H9 (cell line): Measurements from ENCODE around the gene MYOF. TPM values are rescaled to one million over a fixed set of nuclear protein-coding genes. Genes with fewer than 3 reads are reported as not detected.
"Not testable (repeated sequence)": the region's sequence is repeated elsewhere in the genome, so short reads cannot be mapped to it uniquely, and the experiment has no call there.

ENCODE experiments used
- DNase-seq: peaks from one replicate; pipeline ENCODE4 v3.0.0-alpha.2; 2017
- H2AFZ ChIP-seq: one replicate; pipeline ENCODE4 v1.6.1; 2013; ENCODE audit warnings: mild to moderate bottlenecking, low read length, control low read depth, moderate library complexity
- H2AK5ac ChIP-seq: 2 replicates; pipeline ENCODE4 v1.6.1; 2013; ENCODE audit warnings: low read length, control low read depth, mixed read lengths; ENCODE audit not compliant: insufficient read length
- H2BK120ac ChIP-seq: one replicate; pipeline ENCODE4 v1.6.1; 2013; ENCODE audit warnings: low read depth, mild to moderate bottlenecking, low read length, control low read depth, inconsistent platforms; ENCODE audit not compliant: poor library complexity, severe bottlenecking
- H2BK12ac ChIP-seq: 2 replicates; pipeline ENCODE4 v1.6.1; 2013; ENCODE audit warnings: low read length, control low read depth, mixed read lengths, low read depth; ENCODE audit not compliant: insufficient read length
- H2BK15ac ChIP-seq: 2 replicates; pipeline ENCODE4 v1.6.1; 2013; ENCODE audit warnings: low read depth, low read length, control low read depth
- H2BK20ac ChIP-seq: one replicate; pipeline ENCODE4 v1.6.1; 2013; ENCODE audit warnings: low read depth, mild to moderate bottlenecking, low read length, control low read depth, inconsistent platforms; ENCODE audit not compliant: poor library complexity, severe bottlenecking
- H2BK5ac ChIP-seq: 2 replicates; pipeline ENCODE4 v1.6.1; 2013; ENCODE audit warnings: low read length, control low read depth, mixed read lengths; ENCODE audit not compliant: insufficient read length
- H3K14ac ChIP-seq: 2 replicates; pipeline ENCODE4 v1.6.1; 2013; ENCODE audit warnings: low read length, control low read depth; ENCODE audit not compliant: insufficient read depth
- H3K18ac ChIP-seq: 2 replicates; pipeline ENCODE4 v1.6.1; 2013; ENCODE audit warnings: low read depth, mild to moderate bottlenecking, mixed read lengths, low read length, control low read depth; ENCODE audit not compliant: insufficient read length
- H3K23ac ChIP-seq: 2 replicates; pipeline ENCODE4 v1.6.1; 2013; ENCODE audit warnings: low read length, control low read depth, mixed read lengths, low read depth; ENCODE audit not compliant: insufficient read length
- H3K23me2 ChIP-seq: 2 replicates; pipeline ENCODE4 v1.6.1; 2013; ENCODE audit warnings: low read depth, mild to moderate bottlenecking, mixed read lengths, low read length, control low read depth; ENCODE audit not compliant: insufficient read length, poor library complexity, severe bottlenecking
- H3K27ac ChIP-seq: 2 replicates; pipeline ENCODE4 v1.5.1; 2013; ENCODE audit warnings: low read length, control low read depth, mixed read lengths, low read depth; ENCODE audit not compliant: insufficient read length
- H3K27me3 ChIP-seq: 2 replicates; pipeline ENCODE4 v1.6.1; 2013; ENCODE audit warnings: low read length, control low read depth, inconsistent platforms; ENCODE audit not compliant: insufficient read depth
- H3K4ac ChIP-seq: 2 replicates; pipeline ENCODE4 v1.6.1; 2013; ENCODE audit warnings: low read depth, mild to moderate bottlenecking, control low read depth, inconsistent platforms, low read length, moderate library complexity
- H3K4me1 ChIP-seq: 2 replicates; pipeline ENCODE4 v1.6.1; 2013; ENCODE audit warnings: low read length, control low read depth, inconsistent platforms; ENCODE audit not compliant: insufficient read depth
- H3K4me2 ChIP-seq: 2 replicates; pipeline ENCODE4 v1.6.1; 2013; ENCODE audit warnings: low read length, control low read depth, mixed read lengths; ENCODE audit not compliant: insufficient read length, insufficient read depth
- H3K56ac ChIP-seq: 2 replicates; pipeline ENCODE4 v1.6.1; 2013; ENCODE audit warnings: low read depth, mild to moderate bottlenecking, mixed read lengths, low read length, control low read depth; ENCODE audit not compliant: insufficient read length
- H3K79me1 ChIP-seq: 2 replicates; pipeline ENCODE4 v1.6.1; 2013; ENCODE audit warnings: low read depth, mild to moderate bottlenecking, moderate library complexity, low read length, control low read depth, inconsistent platforms; ENCODE audit not compliant: insufficient read depth, poor library complexity, severe bottlenecking
- H3K79me2 ChIP-seq: 2 replicates; pipeline ENCODE4 v1.6.1; 2013; ENCODE audit warnings: low read length, control low read depth, inconsistent platforms; ENCODE audit not compliant: insufficient read depth
- H3K9ac ChIP-seq: 2 replicates; pipeline ENCODE4 v1.6.1; 2013; ENCODE audit warnings: low read length, control low read depth, mixed read lengths; ENCODE audit not compliant: insufficient read length; ENCODE audit errors: extremely low read depth
- H3K9me3 ChIP-seq: one replicate; pipeline ENCODE4 v1.6.1; 2013; ENCODE audit warnings: low read depth, low read length, inconsistent platforms; ENCODE audit not compliant: control insufficient read depth
- H3T11ph ChIP-seq: one replicate; pipeline ENCODE4 v1.6.1; 2013; ENCODE audit warnings: mild to moderate bottlenecking, low read length, control low read depth, inconsistent platforms
- H4K20me1 ChIP-seq: one replicate; pipeline ENCODE4 v1.6.1; 2013; ENCODE audit not compliant: control insufficient read depth, insufficient read length, insufficient read depth
- H4K5ac ChIP-seq: 2 replicates; pipeline ENCODE4 v1.6.1; 2013; ENCODE audit warnings: low read depth, mild to moderate bottlenecking, mixed read lengths, low read length, control low read depth; ENCODE audit not compliant: insufficient read length
- H4K8ac ChIP-seq: replicated peaks from 2 replicates; pipeline ENCODE4 v1.6.1; 2013; ENCODE audit warnings: low read length, control low read depth, mixed read lengths, low read depth; ENCODE audit not compliant: insufficient read length
- H4K91ac ChIP-seq: 2 replicates; pipeline ENCODE4 v1.6.1; 2013; ENCODE audit warnings: low read depth, mild to moderate bottlenecking, moderate library complexity, mixed read lengths, low read length, control low read depth; ENCODE audit not compliant: insufficient read length
- H3K27ac Mint-ChIP-seq, 3 experiments: 2 replicates in 2 of 3; 3 replicates in 1 of 3; pipeline ENCODE4 v1.8.0; 2020 to 2021; ENCODE audit warnings: mixed read lengths in 3 of 3, mild to moderate bottlenecking in 1 of 3, moderate library complexity in 1 of 3
- H3K27me3 Mint-ChIP-seq: 2 replicates; pipeline ENCODE4 v1.8.0; 2021; ENCODE audit warnings: low read depth, mild to moderate bottlenecking, moderate library complexity, mixed read lengths
- H3K36me3 Mint-ChIP-seq, 3 experiments: 2 replicates in 2 of 3; 3 replicates in 1 of 3; pipeline ENCODE4 v1.8.0; 2020 to 2021; ENCODE audit warnings: low read depth in 3 of 3, mixed read lengths in 3 of 3; ENCODE audit not compliant: insufficient read depth in 1 of 3
- H3K4me1 Mint-ChIP-seq, 2 experiments: 2 replicates each; pipeline ENCODE4 v1.8.0; 2020; ENCODE audit warnings: mixed read lengths in 2 of 2
- H3K4me3 Mint-ChIP-seq, 2 experiments: 2 replicates in 1 of 2; 3 replicates in 1 of 2; pipeline ENCODE4 v1.8.0; 2020 to 2021; ENCODE audit warnings: mild to moderate bottlenecking in 2 of 2, mixed read lengths in 2 of 2, moderate library complexity in 1 of 2
- H3K9me3 Mint-ChIP-seq, 2 experiments: 2 replicates in 1 of 2; 3 replicates in 1 of 2; pipeline ENCODE4 v1.8.0; 2020; ENCODE audit warnings: mild to moderate bottlenecking in 2 of 2, mixed read lengths in 2 of 2, moderate library complexity in 1 of 2
- WGBS: extraction: QIAGEN DNeasy Blood & Tissue Kit; methylation state at CpG from one replicate; pipeline ENCODE4 v1.1.7; 2013; ENCODE audit warnings: missing lambda C conversion rate, low lambda C conversion rate, mixed read lengths; ENCODE audit not compliant: insufficient read length; ENCODE audit errors: extremely low coverage; 5-methylcytosine and 5-hydroxymethylcytosine counted together
- total RNA-seq: library from RNA; stranded (reverse); gene quantifications from 2 replicates; pipeline ENCODE4 v1.2.1, GENCODE V29; 2021
- TF ChIP-seq, protein P1 (sequence below): fragments of 200-600 bp; sonication (generic); conservative IDR thresholded peaks from 3 replicates; pipeline ENCODE4 v1.8.0; 2021; ENCODE audit warnings: antibody characterized with exemption, mild to moderate bottlenecking

Gene MYOF
- total RNA-seq, 1 experiment from 2014 or later: 2.8 TPM

DNA sequence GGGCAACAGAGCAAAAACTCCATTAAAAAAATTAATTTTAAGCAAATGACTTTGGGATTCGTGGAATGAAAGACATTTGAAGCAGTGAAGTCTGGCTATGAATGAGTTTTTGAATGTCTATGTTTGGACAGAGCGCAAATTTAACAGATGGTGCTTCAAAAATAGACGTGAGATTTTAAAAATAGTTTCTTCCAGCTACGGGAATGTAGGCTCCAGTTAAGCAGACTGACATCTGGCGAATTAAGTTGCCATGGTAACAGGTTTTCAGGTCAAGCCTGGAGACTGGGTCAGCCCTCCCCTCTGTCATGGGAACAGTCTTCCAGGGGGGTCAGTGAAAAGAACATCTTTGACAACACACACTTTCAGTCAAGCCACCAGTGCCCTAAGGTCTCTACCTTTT lies 62.0 kb downstream of the MYOF start:
- Histone ChIP-seq H3K23me2 (no peaks in the 10 kb centered on the region), H2BK20ac (no peak overlapping the region), H4K8ac (no peak overlapping the region), H4K91ac (no peak overlapping the region), H3K56ac (no peak overlapping the region), H3T11ph (no peak overlapping the region), H3K9ac (no peak overlapping the region), H3K4me2 (no peak overlapping the region), H3K14ac (no peak overlapping the region), H3K4ac (no peak overlapping the region), H2AK5ac (no peak overlapping the region), H4K20me1 (no peaks in the 10 kb centered on the region), H2BK15ac (no peak overlapping the region), H4K5ac (no peak overlapping the region), H3K18ac (no peak overlapping the region), H2BK12ac (no peak overlapping the region), H3K79me1 (no peaks in the 10 kb centered on the region), H2BK120ac (no peak overlapping the region), H3K4me1 (peaks cover 6% of the 10 kb centered on the region; the same call in 1 of the 2 replicates), H3K27me3 (no peaks in the 10 kb centered on the region), H3K79me2 (no peaks in the 10 kb centered on the region), H2BK5ac (no peak overlapping the region), H3K23ac (no peak overlapping the region), H2AFZ (no peak overlapping the region), H3K9me3 (no peaks in the 10 kb centered on the region), H3K27ac (no peak overlapping the region)
- no peak for DNase-seq
- no peaks in the 10 kb centered on the region for H3K27me3 Mint-ChIP-seq
- no peaks in the 10 kb centered on the region; a peak in 1 of 7 replicates for H3K36me3 Mint-ChIP-seq
- TF ChIP-seq, protein P1, sequence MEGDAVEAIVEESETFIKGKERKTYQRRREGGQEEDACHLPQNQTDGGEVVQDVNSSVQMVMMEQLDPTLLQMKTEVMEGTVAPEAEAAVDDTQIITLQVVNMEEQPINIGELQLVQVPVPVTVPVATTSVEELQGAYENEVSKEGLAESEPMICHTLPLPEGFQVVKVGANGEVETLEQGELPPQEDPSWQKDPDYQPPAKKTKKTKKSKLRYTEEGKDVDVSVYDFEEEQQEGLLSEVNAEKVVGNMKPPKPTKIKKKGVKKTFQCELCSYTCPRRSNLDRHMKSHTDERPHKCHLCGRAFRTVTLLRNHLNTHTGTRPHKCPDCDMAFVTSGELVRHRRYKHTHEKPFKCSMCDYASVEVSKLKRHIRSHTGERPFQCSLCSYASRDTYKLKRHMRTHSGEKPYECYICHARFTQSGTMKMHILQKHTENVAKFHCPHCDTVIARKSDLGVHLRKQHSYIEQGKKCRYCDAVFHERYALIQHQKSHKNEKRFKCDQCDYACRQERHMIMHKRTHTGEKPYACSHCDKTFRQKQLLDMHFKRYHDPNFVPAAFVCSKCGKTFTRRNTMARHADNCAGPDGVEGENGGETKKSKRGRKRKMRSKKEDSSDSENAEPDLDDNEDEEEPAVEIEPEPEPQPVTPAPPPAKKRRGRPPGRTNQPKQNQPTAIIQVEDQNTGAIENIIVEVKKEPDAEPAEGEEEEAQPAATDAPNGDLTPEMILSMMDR: no peak
- H3K4me3 Mint-ChIP-seq: no peak overlapping the region
- H3K9me3 Mint-ChIP-seq: no peaks in the 10 kb centered on the region
- no CpG with 5 or more reads among the region's 5 CpGs for WGBS
- peak overlapping the region in 1 of 3 experiments; percentile 62; a peak in 1 of 7 replicates for H3K27ac Mint-ChIP-seq
- peaks cover 26 to 40% of the 10 kb centered on the region in 2 experiments for H3K4me1 Mint-ChIP-seq

DNA sequence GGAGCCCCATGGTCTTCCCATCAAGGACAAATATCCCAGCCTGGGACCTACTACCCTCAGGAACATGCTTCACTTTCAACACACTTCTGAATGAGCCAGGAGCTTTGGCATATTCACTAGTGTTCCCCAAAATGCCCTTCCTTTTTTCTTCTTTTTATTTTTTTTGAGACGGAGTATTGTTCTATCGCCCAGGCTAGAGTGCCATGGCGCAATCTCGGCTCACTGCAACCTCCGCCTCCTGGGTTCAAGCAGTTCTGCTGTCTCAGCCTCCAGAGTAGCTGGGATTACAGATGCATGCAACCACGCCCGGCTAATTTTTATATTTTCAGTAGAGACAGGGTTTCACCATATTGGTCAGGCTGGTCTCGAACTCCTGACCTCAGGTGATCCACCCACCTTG lies 63.1 kb downstream of the MYOF start:
- not testable (repeated sequence) for H3K79me2 ChIP-seq
- peaks cover 26 to 40% of the 10 kb centered on the region in 2 experiments for H3K4me1 Mint-ChIP-seq

More for the DNA sequence above, 63.1 kb downstream of the MYOF start:
- not testable (repeated sequence) for H3K4me3 Mint-ChIP-seq, H3K9me3 ChIP-seq, H2BK120ac ChIP-seq, H3K9ac ChIP-seq, H3K4me2 ChIP-seq, H3K18ac ChIP-seq, H3K27ac Mint-ChIP-seq, H3K27ac ChIP-seq, H4K8ac ChIP-seq, H3K4me1 ChIP-seq, H3K4ac ChIP-seq, H3K9me3 Mint-ChIP-seq, H4K20me1 ChIP-seq, DNase-seq, H3K23me2 ChIP-seq, H4K5ac ChIP-seq, H3K14ac ChIP-seq, H3K27me3 Mint-ChIP-seq, H3K36me3 Mint-ChIP-seq, H3K56ac ChIP-seq, H3K27me3 ChIP-seq, H2BK12ac ChIP-seq, H2AK5ac ChIP-seq, H3T11ph ChIP-seq, H3K23ac ChIP-seq, H2AFZ ChIP-seq, H2BK5ac ChIP-seq, H2BK20ac ChIP-seq, H3K79me1 ChIP-seq, H4K91ac ChIP-seq, H2BK15ac ChIP-seq
- WGBS: no CpG with 5 or more reads among the region's 8 CpGs
